Fibroblast of pulmonary artery (primary cell): ENCODE results near the gene ABCB9.

Source experiments
- DNase-seq: peaks from one replicate; pipeline ENCODE4 v3.0.0-alpha.2; 2010; ENCODE audit warnings: low read depth
- H3K4me3 ChIP-seq: replicated peaks from 2 replicates; pipeline ENCODE4 v1.5.1; 2011; ENCODE audit warnings: low read depth, mild to moderate bottlenecking, control low read depth, low read length, moderate library complexity
- TF ChIP-seq, protein P1 (sequence below): IDR thresholded peaks from 2 replicates; pipeline ENCODE4 v1.5.1; 2011; ENCODE audit warnings: mild to moderate bottlenecking, control low read depth, low read length, inconsistent platforms; ENCODE audit errors: missing control alignments

Gene ABCB9

DNA sequence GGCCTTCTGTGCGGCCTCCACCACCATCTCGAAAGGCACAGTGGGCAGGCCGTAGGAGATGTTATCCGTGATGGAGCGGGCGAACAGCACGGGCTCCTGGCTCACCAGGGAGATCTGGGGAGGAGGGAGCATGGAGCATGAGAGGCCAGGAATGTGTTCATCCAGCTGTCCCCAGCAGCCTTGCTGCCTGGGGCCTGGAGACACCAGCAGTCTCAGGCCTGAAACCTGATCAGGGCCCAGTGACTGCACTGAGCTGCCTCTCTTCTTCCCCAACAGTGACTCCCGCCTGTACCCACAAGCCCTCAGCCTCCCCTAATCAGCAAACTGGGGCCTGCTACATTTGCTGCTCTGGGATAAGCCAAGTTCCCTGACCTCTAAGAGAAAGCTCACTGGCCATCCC is 30.9 kb downstream of the ABCB9 start:
- DNase-seq, result no peak
- TF ChIP-seq, protein P1, sequence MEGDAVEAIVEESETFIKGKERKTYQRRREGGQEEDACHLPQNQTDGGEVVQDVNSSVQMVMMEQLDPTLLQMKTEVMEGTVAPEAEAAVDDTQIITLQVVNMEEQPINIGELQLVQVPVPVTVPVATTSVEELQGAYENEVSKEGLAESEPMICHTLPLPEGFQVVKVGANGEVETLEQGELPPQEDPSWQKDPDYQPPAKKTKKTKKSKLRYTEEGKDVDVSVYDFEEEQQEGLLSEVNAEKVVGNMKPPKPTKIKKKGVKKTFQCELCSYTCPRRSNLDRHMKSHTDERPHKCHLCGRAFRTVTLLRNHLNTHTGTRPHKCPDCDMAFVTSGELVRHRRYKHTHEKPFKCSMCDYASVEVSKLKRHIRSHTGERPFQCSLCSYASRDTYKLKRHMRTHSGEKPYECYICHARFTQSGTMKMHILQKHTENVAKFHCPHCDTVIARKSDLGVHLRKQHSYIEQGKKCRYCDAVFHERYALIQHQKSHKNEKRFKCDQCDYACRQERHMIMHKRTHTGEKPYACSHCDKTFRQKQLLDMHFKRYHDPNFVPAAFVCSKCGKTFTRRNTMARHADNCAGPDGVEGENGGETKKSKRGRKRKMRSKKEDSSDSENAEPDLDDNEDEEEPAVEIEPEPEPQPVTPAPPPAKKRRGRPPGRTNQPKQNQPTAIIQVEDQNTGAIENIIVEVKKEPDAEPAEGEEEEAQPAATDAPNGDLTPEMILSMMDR, result no peak
- no peak overlapping the region for H3K4me3 ChIP-seq

DNA sequence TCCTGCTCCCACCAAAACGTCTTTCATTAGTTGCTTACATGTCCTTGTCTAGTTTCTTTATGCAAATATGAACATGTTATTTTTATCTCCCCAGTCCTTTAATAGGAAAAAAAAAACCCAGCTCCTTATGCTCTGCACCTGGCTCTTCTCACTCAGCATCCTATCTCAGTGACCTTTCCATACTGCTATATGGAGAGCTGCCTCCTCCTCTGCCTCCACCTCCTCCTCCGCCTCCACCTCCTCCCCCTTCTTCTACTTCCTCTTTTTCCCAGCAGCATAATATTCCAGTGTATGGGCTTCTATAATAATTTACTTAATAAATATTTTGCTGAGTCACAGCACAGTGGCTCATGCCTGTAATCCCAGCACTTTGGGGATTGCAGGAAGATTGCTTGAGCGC is 31.5 kb downstream of the ABCB9 start:
- TF ChIP-seq, protein P1, result no peak
- DNase-seq, result no peak

DNA sequence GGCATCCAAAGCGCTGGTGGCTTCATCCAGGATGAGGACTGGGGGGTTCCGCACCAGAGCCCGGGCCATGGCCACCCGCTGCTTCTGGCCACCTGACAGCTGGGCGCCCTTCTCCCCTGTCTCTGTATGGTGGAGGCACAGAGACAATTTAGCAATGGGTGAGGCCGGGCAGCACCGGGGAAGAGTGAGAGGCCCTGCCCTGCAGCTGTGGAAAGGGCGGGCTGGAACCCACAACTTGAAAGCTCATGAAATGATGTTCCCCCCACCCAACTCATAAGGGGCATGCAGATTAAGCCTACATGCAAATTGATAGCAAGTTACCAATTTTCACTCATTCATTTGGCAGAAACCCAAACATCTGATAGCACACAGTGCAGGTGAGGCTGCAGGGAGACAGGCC is 34.1 kb downstream of the ABCB9 start:
- DNase-seq, result no peak
- TF ChIP-seq, protein P1, result no peak
- no peak overlapping the region for H3K4me3 ChIP-seq

More for the DNA sequence above, 31.5 kb downstream of the ABCB9 start:
- H3K4me3 ChIP-seq, result no peak overlapping the region

DNA sequence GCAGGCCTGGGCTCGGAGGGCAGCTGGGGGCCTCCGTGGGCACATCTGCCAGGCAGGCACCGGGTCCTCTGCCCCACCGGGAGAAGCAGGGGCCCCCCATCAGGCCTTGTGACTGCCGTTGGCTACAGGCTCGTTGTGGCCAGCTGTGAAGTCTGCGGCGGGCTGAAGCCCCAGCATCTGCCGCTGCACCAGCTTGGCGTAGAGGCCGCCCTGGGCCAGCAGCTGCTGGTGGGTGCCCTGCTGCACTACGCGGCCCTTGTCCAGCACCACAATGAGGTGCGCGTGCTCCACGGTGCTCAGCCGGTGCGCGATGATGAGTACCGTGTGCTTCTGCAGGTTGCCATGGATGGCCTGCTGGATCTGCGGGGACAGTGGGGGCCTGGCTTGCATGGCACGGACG is 36.5 kb downstream of the ABCB9 start:
- DNase-seq, result no peak
- H3K4me3 ChIP-seq, result no peak overlapping the region
- TF ChIP-seq, protein P1, result no peak

DNA sequence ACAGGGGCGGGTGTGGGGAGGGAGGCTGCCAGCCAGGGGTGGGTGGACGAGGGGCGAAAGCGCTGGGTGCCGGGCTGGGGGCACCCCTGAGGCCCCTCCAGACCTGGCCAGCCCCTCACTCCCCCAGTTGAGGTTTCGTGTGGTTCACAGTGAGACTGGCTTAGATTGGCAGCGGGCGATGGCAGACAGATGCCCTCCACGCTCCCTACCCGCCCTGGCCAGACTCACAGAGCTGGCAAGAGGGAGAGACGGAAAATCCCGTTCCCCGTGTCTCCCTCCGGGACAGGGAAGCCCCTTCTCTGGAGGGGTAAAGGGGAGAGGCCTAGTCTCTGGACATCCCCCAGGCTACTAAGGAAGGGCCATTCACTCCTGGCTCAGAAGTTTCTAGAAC is 37.1 kb downstream of the ABCB9 start:
- H3K4me3 ChIP-seq, result no peak overlapping the region
- DNase-seq, result no peak
- TF ChIP-seq, protein P1, result no peak

DNA sequence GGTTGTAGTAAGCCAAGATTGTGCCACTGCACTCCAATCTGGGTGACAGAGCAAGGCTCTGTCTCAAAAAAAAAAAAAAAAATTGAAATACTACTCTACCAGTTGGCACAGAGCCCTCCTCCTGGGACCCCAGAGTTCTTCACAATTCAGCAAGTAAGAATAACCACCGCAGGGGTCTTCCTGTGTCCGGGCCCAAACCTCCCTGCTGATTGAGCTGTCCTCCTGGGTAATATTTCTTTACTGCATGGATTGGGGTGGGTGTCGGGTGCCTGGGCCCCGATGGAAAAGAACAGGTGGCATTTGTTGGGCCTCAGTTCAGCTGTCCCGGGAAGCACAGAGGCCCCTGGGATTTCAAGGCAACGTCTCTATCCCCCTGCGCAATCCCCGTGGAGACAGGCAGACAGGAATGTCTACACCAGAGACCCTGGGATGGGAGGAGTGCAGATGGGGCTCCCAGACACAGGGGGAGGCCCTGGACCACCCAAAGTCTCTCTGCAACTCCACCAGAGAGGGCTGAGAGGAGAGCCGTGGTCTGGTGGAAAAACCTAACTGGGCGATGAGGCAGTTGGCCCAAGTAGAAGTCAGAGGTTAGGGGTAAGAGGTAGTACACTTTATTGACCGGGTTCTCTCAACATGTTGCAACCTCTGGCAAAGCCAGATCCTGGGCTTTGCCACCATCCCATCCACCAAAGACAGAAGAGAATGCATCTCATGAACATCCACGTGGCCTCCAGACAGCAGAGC is 37.7 kb downstream of the ABCB9 start:
- H3K4me3 ChIP-seq, result no peak overlapping the region
- TF ChIP-seq, protein P1, result no peak
- no peak for DNase-seq
